Prostate gland (tissue), 2 donors: ENCODE data around the gene MAPKAP1.

Source experiments
- CTCF ChIP-seq, 4 experiments: fragments of 200-600 bp in 2 of 4; fragments of 450-650 bp in 2 of 4; sonication (generic) in 2 of 4; IDR thresholded peaks; 1 replicate in 3 of 4; 2 replicates in 1 of 4; pipeline ENCODE4 v1.5.1; 2016 to 2019; ENCODE audit warnings: antibody characterized with exemption in 4 of 4, mild to moderate bottlenecking in 2 of 4, moderate library complexity in 2 of 4
- POLR2A ChIP-seq: fragments of 450-650 bp; IDR thresholded peaks from one replicate; pipeline ENCODE4 v1.6.1; 2016; ENCODE audit warnings: antibody characterized with exemption, mild to moderate bottlenecking
- POLR2AphosphoS5 ChIP-seq: sonication (generic); formaldehyde crosslinking; IDR thresholded peaks from one replicate; pipeline ENCODE4 v1.6.1; 2017; ENCODE audit warnings: antibody characterized with exemption

- TF ChIP-seq POLR2A (no peak), CTCF (IDR thresholded peaks at IDR 0.05) (no peak), POLR2AphosphoS5 (no peak)
Measured at GRCh38 chr9:125621170-125621569, 85.8 kb downstream of the MAPKAP1 start.
